ENCODE measurements around the gene RANBP3.

DNA sequence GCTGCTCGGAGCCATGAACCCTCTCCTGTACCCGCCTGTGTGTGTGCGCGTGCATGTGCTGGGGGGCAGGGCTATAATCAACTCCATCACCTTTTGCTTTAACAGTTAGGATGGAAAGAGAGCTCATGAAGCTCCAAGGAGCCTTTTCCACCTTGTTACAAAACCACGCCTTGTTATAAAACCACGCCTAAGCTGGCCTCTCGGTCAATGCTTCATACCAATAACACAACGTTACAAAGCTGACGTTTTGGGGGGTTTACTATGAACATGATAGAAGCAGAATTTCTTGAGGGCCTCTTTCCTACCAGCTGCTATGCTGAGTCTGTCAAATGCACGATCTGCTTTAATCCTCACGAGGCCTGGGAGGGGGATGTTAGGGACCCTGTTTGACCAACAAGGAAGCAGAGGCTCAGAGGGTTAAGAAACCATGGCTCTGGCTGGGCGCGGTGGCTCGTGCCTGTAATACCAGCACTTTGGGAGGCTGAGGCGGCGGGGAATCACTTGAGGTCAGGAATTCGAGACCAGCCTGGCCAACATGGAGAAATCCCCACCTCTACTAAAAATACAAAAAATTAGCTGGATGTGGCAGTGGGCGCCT, 52.0 kb downstream of the RANBP3 start:
- TF ChIP-seq ARNTL (CRISPR knock-in tag; IDR thresholded peaks at IDR 0.05; ENCODE audit: borderline replicate concordance, low read depth) (no peak), OSR1 (CRISPR knock-in tag; IDR thresholded peaks at IDR 0.05) (no peak), ESRRG (CRISPR knock-in tag; IDR thresholded peaks at IDR 0.05) (no peak), ZFP3 (CRISPR knock-in tag; IDR thresholded peaks at IDR 0.05) (no peak), RARB (CRISPR knock-in tag; IDR thresholded peaks at IDR 0.05) (no peak), ZC3H10 (CRISPR knock-in tag; IDR thresholded peaks at IDR 0.05) (no peak), ZNF565 (CRISPR knock-in tag; conservative IDR thresholded peaks at IDR 0.05; ENCODE audit: low read depth) (no peak)
- TF ChIP-seq, protein P1, sequence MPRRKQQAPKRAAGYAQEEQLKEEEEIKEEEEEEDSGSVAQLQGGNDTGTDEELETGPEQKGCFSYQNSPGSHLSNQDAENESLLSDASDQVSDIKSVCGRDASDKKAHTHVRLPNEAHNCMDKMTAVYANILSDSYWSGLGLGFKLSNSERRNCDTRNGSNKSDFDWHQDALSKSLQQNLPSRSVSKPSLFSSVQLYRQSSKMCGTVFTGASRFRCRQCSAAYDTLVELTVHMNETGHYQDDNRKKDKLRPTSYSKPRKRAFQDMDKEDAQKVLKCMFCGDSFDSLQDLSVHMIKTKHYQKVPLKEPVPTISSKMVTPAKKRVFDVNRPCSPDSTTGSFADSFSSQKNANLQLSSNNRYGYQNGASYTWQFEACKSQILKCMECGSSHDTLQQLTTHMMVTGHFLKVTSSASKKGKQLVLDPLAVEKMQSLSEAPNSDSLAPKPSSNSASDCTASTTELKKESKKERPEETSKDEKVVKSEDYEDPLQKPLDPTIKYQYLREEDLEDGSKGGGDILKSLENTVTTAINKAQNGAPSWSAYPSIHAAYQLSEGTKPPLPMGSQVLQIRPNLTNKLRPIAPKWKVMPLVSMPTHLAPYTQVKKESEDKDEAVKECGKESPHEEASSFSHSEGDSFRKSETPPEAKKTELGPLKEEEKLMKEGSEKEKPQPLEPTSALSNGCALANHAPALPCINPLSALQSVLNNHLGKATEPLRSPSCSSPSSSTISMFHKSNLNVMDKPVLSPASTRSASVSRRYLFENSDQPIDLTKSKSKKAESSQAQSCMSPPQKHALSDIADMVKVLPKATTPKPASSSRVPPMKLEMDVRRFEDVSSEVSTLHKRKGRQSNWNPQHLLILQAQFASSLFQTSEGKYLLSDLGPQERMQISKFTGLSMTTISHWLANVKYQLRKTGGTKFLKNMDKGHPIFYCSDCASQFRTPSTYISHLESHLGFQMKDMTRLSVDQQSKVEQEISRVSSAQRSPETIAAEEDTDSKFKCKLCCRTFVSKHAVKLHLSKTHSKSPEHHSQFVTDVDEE (CRISPR knock-in tag; IDR thresholded peaks at IDR 0.05) = no peak
- TF ChIP-seq, protein P2, sequence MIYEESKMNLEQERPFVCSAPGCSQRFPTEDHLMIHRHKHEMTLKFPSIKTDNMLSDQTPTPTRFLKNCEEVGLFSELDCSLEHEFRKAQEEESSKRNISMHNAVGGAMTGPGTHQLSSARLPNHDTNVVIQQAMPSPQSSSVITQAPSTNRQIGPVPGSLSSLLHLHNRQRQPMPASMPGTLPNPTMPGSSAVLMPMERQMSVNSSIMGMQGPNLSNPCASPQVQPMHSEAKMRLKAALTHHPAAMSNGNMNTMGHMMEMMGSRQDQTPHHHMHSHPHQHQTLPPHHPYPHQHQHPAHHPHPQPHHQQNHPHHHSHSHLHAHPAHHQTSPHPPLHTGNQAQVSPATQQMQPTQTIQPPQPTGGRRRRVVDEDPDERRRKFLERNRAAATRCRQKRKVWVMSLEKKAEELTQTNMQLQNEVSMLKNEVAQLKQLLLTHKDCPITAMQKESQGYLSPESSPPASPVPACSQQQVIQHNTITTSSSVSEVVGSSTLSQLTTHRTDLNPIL (CRISPR knock-in tag; IDR thresholded peaks at IDR 0.05; ENCODE audit: low read depth) = no peak
- TF ChIP-seq, protein P3, sequence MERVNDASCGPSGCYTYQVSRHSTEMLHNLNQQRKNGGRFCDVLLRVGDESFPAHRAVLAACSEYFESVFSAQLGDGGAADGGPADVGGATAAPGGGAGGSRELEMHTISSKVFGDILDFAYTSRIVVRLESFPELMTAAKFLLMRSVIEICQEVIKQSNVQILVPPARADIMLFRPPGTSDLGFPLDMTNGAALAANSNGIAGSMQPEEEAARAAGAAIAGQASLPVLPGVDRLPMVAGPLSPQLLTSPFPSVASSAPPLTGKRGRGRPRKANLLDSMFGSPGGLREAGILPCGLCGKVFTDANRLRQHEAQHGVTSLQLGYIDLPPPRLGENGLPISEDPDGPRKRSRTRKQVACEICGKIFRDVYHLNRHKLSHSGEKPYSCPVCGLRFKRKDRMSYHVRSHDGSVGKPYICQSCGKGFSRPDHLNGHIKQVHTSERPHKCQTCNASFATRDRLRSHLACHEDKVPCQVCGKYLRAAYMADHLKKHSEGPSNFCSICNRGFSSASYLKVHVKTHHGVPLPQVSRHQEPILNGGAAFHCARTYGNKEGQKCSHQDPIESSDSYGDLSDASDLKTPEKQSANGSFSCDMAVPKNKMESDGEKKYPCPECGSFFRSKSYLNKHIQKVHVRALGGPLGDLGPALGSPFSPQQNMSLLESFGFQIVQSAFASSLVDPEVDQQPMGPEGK (CRISPR knock-in tag; IDR thresholded peaks at IDR 0.05; ENCODE audit: borderline replicate concordance) = no peak

Data from SK-N-SH treated with all-trans-retinoic acid at 6 μM for 48 hours (cell line).